HepG2 (cell line): ENCODE data around the gene CCDC170. TPM values are rescaled to one million over a fixed set of nuclear protein-coding genes. Genes with fewer than 3 reads are reported as not detected.

Experiments
- ATAC-seq: fragments of 200-7000 bp; cut with Tn5 transposase; 3 replicates; pipeline ENCODE4 v1.9.1; 2020; ENCODE audit warnings: mild to moderate bottlenecking, moderate library complexity
- BruUV-seq: library from RNA; stranded (reverse); fragments of 400-500 nt; replicated peaks from 2 replicates; lab custom pipeline; 2021; lab: Mats Ljungman, UMichigan
- CTCF ChIA-PET: fragments of 300-600 bp; formaldehyde crosslinking; extraction: SDS; loops from one replicate; lab custom pipeline; 2021; ENCODE audit warnings: low total read pairs, inconsistent platforms, low intra/inter-chr PET ratio; lab: Yijun Ruan, JAX
- POLR2A ChIA-PET: fragments of 350-600 bp; sonication (Branson Sonifier 250); formaldehyde crosslinking; loops from one replicate; lab custom pipeline; 2020; ENCODE audit warnings: antibody characterized with exemption, inconsistent platforms; lab: Yijun Ruan, JAX
- DNase-seq: peaks from one replicate; pipeline ENCODE4 v3.0.0-alpha.2; 2015; ENCODE audit warnings: low spot score
- FAIRE-seq: peaks from 3 replicates; lab custom pipeline; 2011; peaks lifted over from hg19 to GRCh38; lab: Jason Lieb, UNC
- H2AFZ ChIP-seq: one replicate; pipeline ENCODE4 v1.6.1; 2011; ENCODE audit warnings: low read length, inconsistent platforms
- H3K27ac ChIP-seq: fragments of 300-600 bp; 3 replicates; pipeline ENCODE4 v1.8.0; 2011; ENCODE audit warnings: mixed run types, mild to moderate bottlenecking, mixed read lengths, low read length, inconsistent platforms; ENCODE audit not compliant: insufficient read depth; ENCODE audit errors: extremely low read length
- H3K27me3 ChIP-seq, 2 experiments: fragments of 200-600 bp in 1 of 2; 2 replicates in 1 of 2; 3 replicates in 1 of 2; pipeline versions ENCODE4 v1.6.0 to v1.8.0; 2011; ENCODE audit warnings: low read length in 2 of 2, mild to moderate bottlenecking in 2 of 2, moderate library complexity in 2 of 2, inconsistent platforms in 1 of 2; ENCODE audit not compliant: insufficient read depth in 2 of 2, control insufficient read depth in 1 of 2
- H3K36me3 ChIP-seq, 2 experiments: fragments of 200-600 bp in 1 of 2; replicated peaks in 1 of 2; 2 replicates in 1 of 2; 3 replicates in 1 of 2; pipeline versions ENCODE4 v1.5.1 to v1.8.0; 2011; ENCODE audit warnings: low read length in 2 of 2, inconsistent platforms in 1 of 2; ENCODE audit not compliant: insufficient read depth in 2 of 2, control insufficient read depth in 1 of 2
- H3K4me1 ChIP-seq: 2 replicates; pipeline ENCODE4 v1.5.1; 2012; ENCODE audit warnings: low read length, inconsistent platforms; ENCODE audit not compliant: insufficient read depth
- H3K4me2 ChIP-seq: 2 replicates; pipeline ENCODE4 v1.6.0; 2011; ENCODE audit warnings: low read depth, low read length, inconsistent platforms
- H3K4me3 ChIP-seq, 3 experiments: fragments of 200-600 bp in 1 of 3; sonication (generic), shearing (Covaris generic) in 1 of 3; replicated peaks in 1 of 3; 2 replicates each; pipeline ENCODE4 v1.5.1; 2011 to 2016; ENCODE audit warnings: low read length in 3 of 3, inconsistent platforms in 2 of 3, low read depth in 2 of 3, mild to moderate bottlenecking in 2 of 3, control low read depth in 1 of 3, mixed read lengths in 1 of 3; ENCODE audit not compliant: insufficient read depth in 1 of 3
- H3K79me2 ChIP-seq: one replicate; pipeline ENCODE4 v1.6.1; 2011; ENCODE audit warnings: low read length, inconsistent platforms; ENCODE audit not compliant: insufficient read depth
- H3K9ac ChIP-seq: 2 replicates; pipeline ENCODE4 v1.6.0; 2011; ENCODE audit warnings: mild to moderate bottlenecking, low read depth, low read length, inconsistent platforms; ENCODE audit not compliant: insufficient read depth
- H3K9me3 ChIP-seq: 2 replicates; pipeline ENCODE4 v1.5.1; 2012; ENCODE audit warnings: mild to moderate bottlenecking, low read length
- H4K20me1 ChIP-seq: 2 replicates; pipeline ENCODE4 v1.6.0; 2011; ENCODE audit warnings: inconsistent platforms, mild to moderate bottlenecking, low read length, moderate library complexity; ENCODE audit not compliant: insufficient read depth
- CHCHD3 ChIP-seq: sonication (generic); formaldehyde crosslinking; IDR thresholded peaks from 2 replicates; pipeline ENCODE4 v1.8.0; 2022; ENCODE audit warnings: mild to moderate bottlenecking, missing genetic modification reagents, moderate library complexity
- ELF3 ChIP-seq: IDR thresholded peaks from 2 replicates; pipeline ENCODE4 v1.6.1; 2016; ENCODE audit warnings: missing genetic modification reagents, missing compliant biosample characterization
- MAFF ChIP-seq: IDR thresholded peaks from 2 replicates; pipeline ENCODE4 v1.6.1; 2011; ENCODE audit warnings: low read depth, low read length, improper control_type of control experiment
- MAFK ChIP-seq, 2 experiments: IDR thresholded peaks in 1 of 2; conservative IDR thresholded peaks in 1 of 2; 2 replicates each; pipeline ENCODE4 v1.6.1; 2011; ENCODE audit warnings: improper control_type of control experiment in 2 of 2, low read length in 2 of 2
- MAX ChIP-seq: IDR thresholded peaks from 2 replicates; pipeline ENCODE4 v1.6.1; 2012; ENCODE audit warnings: inconsistent platforms
- SNAI1 ChIP-seq: sonication (generic); formaldehyde crosslinking; IDR thresholded peaks from 2 replicates; pipeline ENCODE4 v1.5.0; 2020; ENCODE audit warnings: mild to moderate bottlenecking, missing genetic modification reagents, borderline replicate concordance
- SP5 ChIP-seq: IDR thresholded peaks from 2 replicates; pipeline ENCODE4 v1.6.1; 2016; ENCODE audit warnings: low read depth, borderline replicate concordance
- TAF1 ChIP-seq: sonication (generic); formaldehyde crosslinking; IDR thresholded peaks from 2 replicates; pipeline ENCODE4 v1.4.0; 2020; ENCODE audit warnings: missing genetic modification reagents
- TIGD3 ChIP-seq: sonication (generic); formaldehyde crosslinking; IDR thresholded peaks from 2 replicates; pipeline ENCODE4 v1.5.1; 2020; ENCODE audit warnings: mild to moderate bottlenecking, missing genetic modification reagents, borderline replicate concordance
- YEATS4 ChIP-seq: sonication (generic); formaldehyde crosslinking; IDR thresholded peaks from 2 replicates; pipeline ENCODE4 v1.4.0; 2020; ENCODE audit warnings: missing genetic modification reagents, borderline replicate concordance
- ZNF331 ChIP-seq: sonication (generic); formaldehyde crosslinking; IDR thresholded peaks from 2 replicates; pipeline ENCODE4 v1.4.0; 2020; ENCODE audit warnings: missing genetic modification reagents
- ZNF451 ChIP-seq: sonication (generic); formaldehyde crosslinking; IDR thresholded peaks from 2 replicates; pipeline ENCODE4 v1.5.0; 2020; ENCODE audit warnings: mild to moderate bottlenecking, missing genetic modification reagents
- ZNF547 ChIP-seq: sonication (generic); formaldehyde crosslinking; IDR thresholded peaks from 2 replicates; pipeline ENCODE4 v1.5.1; 2020; ENCODE audit warnings: mild to moderate bottlenecking, missing genetic modification reagents
- ZNF576 ChIP-seq: sonication (generic); formaldehyde crosslinking; IDR thresholded peaks from 2 replicates; pipeline ENCODE4 v1.4.0; 2020; ENCODE audit warnings: mild to moderate bottlenecking, missing genetic modification reagents
- WGBS: methylation state at CpG from one replicate; pipeline ENCODE4 v1.1.6; 2017; ENCODE audit warnings: low lambda C conversion rate; 5-methylcytosine and 5-hydroxymethylcytosine counted together
- in situ Hi-C: cut with HindIII; loops from 2 replicates; pipeline ENCODE4 v1.10.0; 2017; ENCODE audit warnings: low pct_unique_long_range_greater_than_20kb; ENCODE audit not compliant: extremely low pct_ligation_motif_present
- intact Hi-C: fragments of 100-400 bp; cut with micrococcal nuclease; formaldehyde crosslinking; loops from one replicate; pipeline ENCODE4 v1.10.0; 2022; ENCODE audit not compliant: unreplicated experiment
- polyA plus RNA-seq, 8 experiments: library from polyadenylated mRNA; depleted of rRNA in 3 of 8; stranded (reverse) in 7 of 8; unstranded in 1 of 8; fragments of >200 nt; fragmentation: Illumina TruSeq in 4 of 8; extraction: Trizol in 4 of 8; gene quantifications; 2 replicates each; pipeline versions ENCODE4 v1.2.1 to v1.2.3, GENCODE V29; 2011 to 2016; ENCODE audit warnings: low read depth in 4 of 8, missing spikeins in 1 of 8, mixed read lengths in 1 of 8; ENCODE audit not compliant: insufficient read depth in 1 of 8
- total RNA-seq, 5 experiments: library from RNA; depleted of rRNA; stranded (reverse); fragments of >200 nt; fragmentation: Illumina TruSeq; extraction: Trizol; gene quantifications; 2 replicates each; pipeline ENCODE4 v1.2.3, GENCODE V29; 2016; ENCODE audit warnings: low read depth in 1 of 5

Gene CCDC170
- total and polyA plus RNA-seq, 2 of the 13 experiments (the other 11 are each of a cell fraction or from before 2014, with no cell fraction given), result 0.90 to 5.1 TPM

GRCh38 chr6:151523034-151523433 is 29.2 kb downstream of the CCDC170 start:
- no peak for ATAC-seq
- H3K9ac ChIP-seq, result no peak overlapping the region

More at GRCh38 chr6:151523034-151523433, 29.2 kb downstream of the CCDC170 start:
- intact Hi-C loops (no loop called here), in situ Hi-C loops (no loop called here)
- 96% methylated on average over 1 of the region's 1 CpG for WGBS
- Histone ChIP-seq H2AFZ (no peak overlapping the region), H4K20me1 (no peaks in the 10 kb centered on the region), H3K79me2 (no peaks in the 10 kb centered on the region), H3K36me3 (no peaks in the 10 kb centered on the region), H3K4me2 (no peak overlapping the region), H3K9me3 (peaks cover 48% of the 10 kb centered on the region), H3K27ac (no peak overlapping the region), H3K27me3 (no peaks in the 10 kb centered on the region), H3K4me1 (no peaks in the 10 kb centered on the region), H3K4me3 (no peak overlapping the region)
- TF ChIP-seq ZNF576 (CRISPR knock-in tag), result no peak
- no peak for TF ChIP-seq ZNF547
- no peak for TF ChIP-seq YEATS4 (CRISPR knock-in tag)
- no peak for TF ChIP-seq ELF3
- no peak for TF ChIP-seq ZNF451
- TF ChIP-seq TAF1 (CRISPR knock-in tag), result no peak
- no peak for TF ChIP-seq MAX
- TF ChIP-seq CHCHD3 (CRISPR knock-in tag), result no peak
- no peak for TF ChIP-seq TIGD3 (CRISPR knock-in tag)
- TF ChIP-seq SP5, result no peak
- TF ChIP-seq ZNF331 (CRISPR knock-in tag), result no peak
- TF ChIP-seq MAFF, result peak; percentile 63; the same call in 1 of the 2 replicates
- TF ChIP-seq SNAI1 (CRISPR knock-in tag), result no peak
- peak; percentile 65 to 66; a peak in 3 of 4 replicates for TF ChIP-seq MAFK (conservative IDR thresholded peaks at IDR 0.05 in 1 of 2, IDR thresholded peaks at IDR 0.05 in 1 of 2; ENCODE audit: low read length in 2 of 2)
- no TSS peak for BruUV-seq
- FAIRE-seq, result no peak
- ChIA-PET CTCF (no interaction called here), POLR2A (no interaction called here)
- no peak for DNase-seq
